ENCODE data around the gene CNOT6L. TPM values are rescaled to one million over a fixed set of nuclear protein-coding genes. Genes with fewer than 3 reads are reported as not detected.

Gene CNOT6L
- total RNA-seq, 1 experiment from 2014 or later, result 29.7 TPM

DNA sequence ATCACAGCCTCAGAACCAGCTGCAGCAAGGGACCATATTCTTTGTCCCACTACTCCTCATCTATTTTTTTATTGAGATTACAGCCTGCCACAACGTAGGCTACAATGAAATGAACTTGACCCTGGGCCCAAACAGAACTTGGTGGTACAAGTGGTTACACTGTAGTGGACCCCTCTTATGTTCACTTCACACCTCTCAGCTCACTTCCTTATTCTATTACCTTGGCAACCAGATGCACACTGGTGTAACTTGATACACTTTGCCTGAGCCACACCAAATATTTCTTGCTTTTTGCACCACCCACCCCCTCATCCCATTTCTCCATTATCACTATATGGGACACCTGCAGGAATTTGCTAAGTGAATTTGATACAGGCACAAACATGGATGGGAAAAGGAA is 107.7 kb downstream of the CNOT6L start:
- CTCF ChIA-PET, result no interaction called here
- TF ChIP-seq, protein P1, sequence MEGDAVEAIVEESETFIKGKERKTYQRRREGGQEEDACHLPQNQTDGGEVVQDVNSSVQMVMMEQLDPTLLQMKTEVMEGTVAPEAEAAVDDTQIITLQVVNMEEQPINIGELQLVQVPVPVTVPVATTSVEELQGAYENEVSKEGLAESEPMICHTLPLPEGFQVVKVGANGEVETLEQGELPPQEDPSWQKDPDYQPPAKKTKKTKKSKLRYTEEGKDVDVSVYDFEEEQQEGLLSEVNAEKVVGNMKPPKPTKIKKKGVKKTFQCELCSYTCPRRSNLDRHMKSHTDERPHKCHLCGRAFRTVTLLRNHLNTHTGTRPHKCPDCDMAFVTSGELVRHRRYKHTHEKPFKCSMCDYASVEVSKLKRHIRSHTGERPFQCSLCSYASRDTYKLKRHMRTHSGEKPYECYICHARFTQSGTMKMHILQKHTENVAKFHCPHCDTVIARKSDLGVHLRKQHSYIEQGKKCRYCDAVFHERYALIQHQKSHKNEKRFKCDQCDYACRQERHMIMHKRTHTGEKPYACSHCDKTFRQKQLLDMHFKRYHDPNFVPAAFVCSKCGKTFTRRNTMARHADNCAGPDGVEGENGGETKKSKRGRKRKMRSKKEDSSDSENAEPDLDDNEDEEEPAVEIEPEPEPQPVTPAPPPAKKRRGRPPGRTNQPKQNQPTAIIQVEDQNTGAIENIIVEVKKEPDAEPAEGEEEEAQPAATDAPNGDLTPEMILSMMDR (IDR thresholded peaks at IDR 0.05; ENCODE audit: unreplicated experiment), result no peak
- no TSS peak for BruUV-seq (replicated peaks)
- Mint-ChIP-seq H3K9me3 (ENCODE audit: low read depth, unreplicated experiment) (no peaks in the 10 kb centered on the region), H3K4me3 (ENCODE audit: low read depth, unreplicated experiment) (no peak overlapping the region), H3K27ac (ENCODE audit: unreplicated experiment) (no peak overlapping the region), H3K36me3 (ENCODE audit: insufficient read depth, unreplicated experiment) (no peaks in the 10 kb centered on the region), H3K27me3 (ENCODE audit: unreplicated experiment) (no peaks in the 10 kb centered on the region), H3K4me1 (ENCODE audit: low read depth, unreplicated experiment) (peaks cover 12% of the 10 kb centered on the region)
- intact Hi-C loops (cut with micrococcal nuclease; ENCODE audit: unreplicated experiment), result no loop called here
- DNase-seq, result no peak

DNA sequence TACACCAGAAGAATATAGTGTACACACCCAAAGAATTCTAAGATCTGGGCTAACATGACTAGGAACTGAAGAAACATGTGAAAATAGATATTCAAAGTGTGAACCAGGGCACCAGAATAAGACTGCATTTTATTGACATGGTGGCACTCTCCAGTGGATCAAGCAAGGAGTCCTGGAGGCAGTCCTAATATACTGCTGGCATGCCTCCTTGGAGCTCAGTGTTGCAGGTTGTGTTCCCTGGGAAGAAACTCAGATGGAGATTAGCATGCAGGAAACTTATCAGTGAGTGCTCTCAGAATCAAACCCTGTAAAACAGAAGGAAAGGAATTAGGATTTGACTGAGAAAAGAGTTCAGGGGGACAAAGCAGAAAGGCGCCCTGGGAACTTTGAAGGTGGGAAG is 108.5 kb downstream of the CNOT6L start:
- TF ChIP-seq, protein P1 (IDR thresholded peaks at IDR 0.05; ENCODE audit: unreplicated experiment), result no peak
- no peaks in the 10 kb centered on the region for H3K9me3 Mint-ChIP-seq (ENCODE audit: low read depth, unreplicated experiment)
- H3K36me3 Mint-ChIP-seq (ENCODE audit: insufficient read depth, unreplicated experiment), result no peaks in the 10 kb centered on the region
- peaks cover 12% of the 10 kb centered on the region for H3K4me1 Mint-ChIP-seq (ENCODE audit: low read depth, unreplicated experiment)
- intact Hi-C loops (cut with micrococcal nuclease; ENCODE audit: unreplicated experiment), result no loop called here
- BruUV-seq (replicated peaks), result no TSS peak
- DNase-seq, result no peak
- CTCF ChIA-PET, result no interaction called here
- H3K27ac Mint-ChIP-seq (ENCODE audit: unreplicated experiment), result no peak overlapping the region
- H3K4me3 Mint-ChIP-seq (ENCODE audit: low read depth, unreplicated experiment), result no peak overlapping the region
- no peaks in the 10 kb centered on the region for H3K27me3 Mint-ChIP-seq (ENCODE audit: unreplicated experiment)

DNA sequence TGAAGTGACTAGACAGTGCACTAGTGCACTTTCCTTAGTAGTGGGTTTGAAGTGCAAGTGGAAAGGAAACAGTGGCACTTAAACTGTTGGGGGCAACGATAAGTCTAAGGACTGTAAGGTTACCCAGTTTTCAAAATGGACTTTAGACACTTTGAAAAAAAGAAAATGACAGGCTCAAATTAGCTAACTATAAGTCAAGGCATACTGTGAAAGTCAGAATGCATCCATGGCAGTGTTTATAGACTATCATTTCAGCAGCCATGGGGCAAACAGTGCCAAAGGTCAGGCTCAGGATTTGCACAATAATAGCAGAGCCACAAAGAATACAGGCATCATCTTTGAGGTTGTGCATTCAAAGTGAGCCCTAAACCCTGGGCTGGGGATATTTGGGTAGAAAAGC is 109.1 kb downstream of the CNOT6L start:
- Mint-ChIP-seq H3K27me3 (ENCODE audit: unreplicated experiment) (no peaks in the 10 kb centered on the region), H3K27ac (ENCODE audit: unreplicated experiment) (no peak overlapping the region), H3K36me3 (ENCODE audit: insufficient read depth, unreplicated experiment) (no peaks in the 10 kb centered on the region), H3K9me3 (ENCODE audit: low read depth, unreplicated experiment) (no peaks in the 10 kb centered on the region), H3K4me3 (ENCODE audit: low read depth, unreplicated experiment) (no peak overlapping the region), H3K4me1 (ENCODE audit: low read depth, unreplicated experiment) (peaks cover 12% of the 10 kb centered on the region)
- CTCF ChIA-PET, result no interaction called here
- TF ChIP-seq, protein P1 (IDR thresholded peaks at IDR 0.05; ENCODE audit: unreplicated experiment), result no peak
- DNase-seq, result no peak
- BruUV-seq (replicated peaks), result no TSS peak
- intact Hi-C loops (cut with micrococcal nuclease; ENCODE audit: unreplicated experiment), result no loop called here

DNA sequence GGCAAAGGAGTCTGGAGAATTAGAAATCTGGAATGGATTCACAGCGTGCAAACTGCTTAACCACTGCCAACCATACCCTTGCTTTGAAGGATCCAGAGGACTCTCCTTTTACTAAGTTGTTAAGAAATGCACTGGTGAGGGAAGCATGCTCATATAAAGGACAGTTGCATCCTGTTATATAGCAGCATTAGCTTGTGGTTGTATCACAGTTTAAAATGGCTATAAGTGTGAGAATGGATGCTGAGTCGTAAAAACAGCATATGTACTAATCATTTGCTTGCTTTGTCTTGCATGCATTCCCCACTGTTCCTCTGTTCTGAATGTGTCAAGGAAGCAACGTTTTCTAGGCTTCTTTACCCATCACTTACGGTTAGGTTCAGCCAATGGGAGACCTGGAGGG is 112.5 kb downstream of the CNOT6L start:
- Mint-ChIP-seq H3K27me3 (ENCODE audit: unreplicated experiment) (no peaks in the 10 kb centered on the region), H3K4me3 (ENCODE audit: low read depth, unreplicated experiment) (no peak overlapping the region), H3K27ac (ENCODE audit: unreplicated experiment) (no peak overlapping the region), H3K9me3 (ENCODE audit: low read depth, unreplicated experiment) (no peaks in the 10 kb centered on the region), H3K4me1 (ENCODE audit: low read depth, unreplicated experiment) (peaks cover 6% of the 10 kb centered on the region), H3K36me3 (ENCODE audit: insufficient read depth, unreplicated experiment) (no peaks in the 10 kb centered on the region)
- no peak for DNase-seq
- no TSS peak for BruUV-seq (replicated peaks)
- CTCF ChIA-PET, result no interaction called here
- intact Hi-C loops (cut with micrococcal nuclease; ENCODE audit: unreplicated experiment), result no loop called here
- TF ChIP-seq, protein P1 (IDR thresholded peaks at IDR 0.05; ENCODE audit: unreplicated experiment), result no peak

DNA sequence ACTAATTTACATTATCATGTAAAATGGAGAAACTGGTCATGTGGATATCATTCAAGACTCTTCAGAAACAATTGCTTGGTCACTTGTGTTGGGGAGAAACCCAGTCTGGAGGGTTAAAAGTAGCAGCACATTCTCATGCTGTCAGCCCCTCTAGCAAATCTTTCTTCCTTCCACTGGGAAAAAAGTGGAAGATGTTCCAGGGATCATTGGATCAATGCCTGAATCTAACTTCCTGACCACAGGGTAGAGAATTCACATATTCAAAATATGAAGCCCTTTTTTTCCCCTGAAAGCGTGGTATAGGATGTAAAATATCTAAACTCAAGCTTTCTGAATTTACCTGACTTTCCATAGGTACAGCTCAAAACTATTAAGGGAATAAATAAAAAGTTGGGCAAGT is 115.5 kb downstream of the CNOT6L start:
- intact Hi-C loops (cut with micrococcal nuclease; ENCODE audit: unreplicated experiment), result no loop called here
- no peak overlapping the region for H3K4me3 Mint-ChIP-seq (ENCODE audit: low read depth, unreplicated experiment)
- no TSS peak for BruUV-seq (replicated peaks)
- H3K27ac Mint-ChIP-seq (ENCODE audit: unreplicated experiment), result no peak overlapping the region
- H3K4me1 Mint-ChIP-seq (ENCODE audit: low read depth, unreplicated experiment), result peaks cover 11% of the 10 kb centered on the region
- no peaks in the 10 kb centered on the region for H3K27me3 Mint-ChIP-seq (ENCODE audit: unreplicated experiment)
- no peak for DNase-seq
- TF ChIP-seq, protein P1 (IDR thresholded peaks at IDR 0.05; ENCODE audit: unreplicated experiment), result no peak
- CTCF ChIA-PET, result no interaction called here
- no peaks in the 10 kb centered on the region for H3K36me3 Mint-ChIP-seq (ENCODE audit: insufficient read depth, unreplicated experiment)
- H3K9me3 Mint-ChIP-seq (ENCODE audit: low read depth, unreplicated experiment), result no peaks in the 10 kb centered on the region

All from Calu3 (cell line).